Kidney epithelial cell (primary cell): Measurements from ENCODE around the gene APOC3. TPM values are rescaled to one million over a fixed set of nuclear protein-coding genes. Genes with fewer than 3 reads are reported as not detected.
"Not testable (repeated sequence)": the region's sequence is repeated elsewhere in the genome, so short reads cannot be mapped to it uniquely, and the experiment has no call there.

Experiments used
- DNase-seq: peaks from one replicate; pipeline ENCODE4 v3.0.0-alpha.2; 2010; ENCODE audit warnings: low read depth
- H3K27me3 ChIP-seq: 2 replicates; pipeline ENCODE4 v1.6.0; 2011; ENCODE audit warnings: low read length; ENCODE audit not compliant: control insufficient read depth, insufficient read depth
- H3K36me3 ChIP-seq: 2 replicates; pipeline ENCODE4 v1.5.1; 2011; ENCODE audit warnings: low read length; ENCODE audit not compliant: control insufficient read depth, insufficient read depth
- H3K4me3 ChIP-seq: 2 replicates; pipeline ENCODE4 v1.5.1; 2011; ENCODE audit warnings: low read depth, mild to moderate bottlenecking, control low read depth, low read length
- total RNA-seq: library from RNA; depleted of rRNA; stranded (reverse); fragments of >200 nt; gene quantifications from 2 replicates; pipeline ENCODE4 v1.2.3, GENCODE V29; 2015
- TF ChIP-seq, protein P1 (sequence below): IDR thresholded peaks from 2 replicates; pipeline ENCODE4 v1.5.1; 2011; ENCODE audit warnings: mild to moderate bottlenecking, moderate library complexity, low read length, control low read depth, inconsistent platforms; ENCODE audit not compliant: insufficient read depth, poor library complexity, severe bottlenecking

The APOC3 gene
- total RNA-seq, 1 donor from 2014 or later: not detected

DNA sequence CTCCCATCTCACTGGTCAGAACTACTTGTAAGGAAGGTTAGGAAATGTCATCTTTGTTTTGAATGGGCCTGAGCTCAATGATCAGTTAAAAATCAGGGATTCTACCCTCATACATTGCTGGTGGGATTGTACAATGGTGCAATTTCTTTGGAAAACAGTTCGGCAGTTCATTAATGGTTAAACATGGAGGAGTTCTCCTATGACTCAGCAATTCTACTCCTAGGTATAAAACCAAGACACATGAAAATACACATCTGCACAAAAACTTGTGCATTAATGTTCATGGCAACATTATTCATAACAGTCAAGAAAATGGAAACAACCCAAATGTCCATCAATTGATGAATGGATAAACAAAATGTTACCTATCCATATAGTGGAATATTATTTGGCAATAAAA lies 33.2 kb upstream of the APOC3 start:
- DNase-seq: no peak
- Histone ChIP-seq H3K27me3 (no peaks in the 10 kb centered on the region), H3K4me3 (no peak overlapping the region), H3K36me3 (no peaks in the 10 kb centered on the region)
- TF ChIP-seq, protein P1, sequence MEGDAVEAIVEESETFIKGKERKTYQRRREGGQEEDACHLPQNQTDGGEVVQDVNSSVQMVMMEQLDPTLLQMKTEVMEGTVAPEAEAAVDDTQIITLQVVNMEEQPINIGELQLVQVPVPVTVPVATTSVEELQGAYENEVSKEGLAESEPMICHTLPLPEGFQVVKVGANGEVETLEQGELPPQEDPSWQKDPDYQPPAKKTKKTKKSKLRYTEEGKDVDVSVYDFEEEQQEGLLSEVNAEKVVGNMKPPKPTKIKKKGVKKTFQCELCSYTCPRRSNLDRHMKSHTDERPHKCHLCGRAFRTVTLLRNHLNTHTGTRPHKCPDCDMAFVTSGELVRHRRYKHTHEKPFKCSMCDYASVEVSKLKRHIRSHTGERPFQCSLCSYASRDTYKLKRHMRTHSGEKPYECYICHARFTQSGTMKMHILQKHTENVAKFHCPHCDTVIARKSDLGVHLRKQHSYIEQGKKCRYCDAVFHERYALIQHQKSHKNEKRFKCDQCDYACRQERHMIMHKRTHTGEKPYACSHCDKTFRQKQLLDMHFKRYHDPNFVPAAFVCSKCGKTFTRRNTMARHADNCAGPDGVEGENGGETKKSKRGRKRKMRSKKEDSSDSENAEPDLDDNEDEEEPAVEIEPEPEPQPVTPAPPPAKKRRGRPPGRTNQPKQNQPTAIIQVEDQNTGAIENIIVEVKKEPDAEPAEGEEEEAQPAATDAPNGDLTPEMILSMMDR: no peak

GRCh38 chr11:116797816-116798215 lies 31.9 kb upstream of the APOC3 start:
- no peak for DNase-seq
- Histone ChIP-seq H3K4me3 (no peak overlapping the region), H3K27me3 (no peaks in the 10 kb centered on the region), H3K36me3 (no peaks in the 10 kb centered on the region)
- TF ChIP-seq, protein P1: no peak

DNA sequence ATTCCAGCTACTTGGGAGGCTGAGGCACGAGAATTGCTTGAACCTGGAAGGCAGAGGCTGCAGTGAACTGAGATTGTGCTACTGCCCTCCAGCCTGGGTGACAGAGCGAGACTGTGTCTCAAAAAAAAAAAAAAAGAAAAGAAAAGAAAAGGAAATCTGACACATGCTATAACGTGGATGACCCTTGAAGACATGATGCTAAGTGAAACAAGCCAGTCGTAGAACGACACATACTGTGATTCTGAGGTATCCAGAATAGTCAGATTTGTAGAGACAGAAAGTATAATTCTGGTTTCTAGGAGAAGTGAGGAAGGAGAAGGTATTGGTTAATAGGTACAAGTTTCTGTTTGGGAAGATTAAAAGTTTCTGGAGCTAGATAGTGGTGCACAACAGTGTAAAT lies 31.3 kb upstream of the APOC3 start:
- no peaks in the 10 kb centered on the region for H3K36me3 ChIP-seq
- TF ChIP-seq, protein P1: no peak
- H3K27me3 ChIP-seq: no peaks in the 10 kb centered on the region
- DNase-seq: no peak
- no peak overlapping the region for H3K4me3 ChIP-seq

DNA sequence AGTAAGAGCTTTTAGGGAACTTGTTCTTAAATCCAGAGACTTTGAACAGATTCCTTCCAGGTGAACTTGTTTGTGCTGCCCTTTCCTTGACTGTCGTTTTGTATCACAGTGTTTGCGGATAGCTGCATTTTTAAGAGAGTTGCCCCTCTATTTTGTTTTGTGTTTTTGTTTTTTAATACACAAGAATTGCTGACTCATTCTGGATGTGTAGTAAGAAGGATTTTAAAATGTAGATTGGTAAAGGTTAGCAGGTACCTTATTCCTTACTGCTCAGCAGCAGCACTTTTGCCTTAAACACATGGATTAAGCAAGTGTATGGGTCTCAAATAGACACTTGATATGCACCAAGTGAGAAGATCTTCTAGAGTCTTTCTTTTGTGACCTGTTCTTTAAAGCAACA lies 29.1 kb upstream of the APOC3 start:
- DNase-seq: no peak
- Histone ChIP-seq H3K4me3 (no peak overlapping the region), H3K27me3 (no peaks in the 10 kb centered on the region), H3K36me3 (no peaks in the 10 kb centered on the region)
- TF ChIP-seq, protein P1: no peak

DNA sequence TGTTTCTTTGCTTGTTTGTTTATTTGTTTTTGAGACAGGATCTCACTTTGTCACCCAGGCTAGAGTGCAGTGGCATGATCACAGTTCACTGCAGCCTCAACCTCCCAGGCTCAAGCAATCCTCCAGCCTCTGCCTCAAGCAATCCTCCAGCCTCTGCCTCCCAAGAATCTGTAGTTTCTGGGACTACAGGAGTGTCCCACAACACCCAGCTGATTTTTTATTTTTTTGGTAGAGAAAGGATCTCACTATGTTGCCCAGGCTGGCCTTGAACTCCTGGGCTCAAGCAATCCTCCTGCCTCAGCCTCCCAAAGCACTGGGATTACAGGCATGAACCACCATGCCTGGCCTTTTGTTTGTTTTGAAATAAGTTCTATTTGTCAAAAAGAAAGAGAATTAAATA lies 28.0 kb upstream of the APOC3 start:
- H3K36me3 ChIP-seq, H3K27me3 ChIP-seq, DNase-seq, H3K4me3 ChIP-seq: not testable (repeated sequence)

- DNase-seq: no peak
- TF ChIP-seq, protein P1: no peak
- Histone ChIP-seq H3K36me3 (no peaks in the 10 kb centered on the region), H3K27me3 (no peaks in the 10 kb centered on the region), H3K4me3 (no peak overlapping the region)
Observed at GRCh38 chr11:116804001-116804400, 25.7 kb upstream of the APOC3 start.
